HepG2 (cell line): ENCODE results near the gene ARMH2. TPM values are rescaled to one million over a fixed set of nuclear protein-coding genes. Genes with fewer than 3 reads are reported as not detected.

Experiments used
- ATAC-seq: fragments of 200-7000 bp; cut with Tn5 transposase; 3 replicates; pipeline ENCODE4 v1.9.1; 2020; ENCODE audit warnings: mild to moderate bottlenecking, moderate library complexity
- BruUV-seq: library from RNA; stranded (reverse); fragments of 400-500 nt; replicated peaks from 2 replicates; lab custom pipeline; 2021; lab: Mats Ljungman, UMichigan
- CTCF ChIA-PET: fragments of 300-600 bp; formaldehyde crosslinking; extraction: SDS; loops from one replicate; lab custom pipeline; 2021; ENCODE audit warnings: low total read pairs, inconsistent platforms, low intra/inter-chr PET ratio; lab: Yijun Ruan, JAX
- POLR2A ChIA-PET: fragments of 350-600 bp; sonication (Branson Sonifier 250); formaldehyde crosslinking; loops from one replicate; lab custom pipeline; 2020; ENCODE audit warnings: antibody characterized with exemption, inconsistent platforms; lab: Yijun Ruan, JAX
- DNase-seq: peaks from one replicate; pipeline ENCODE4 v3.0.0-alpha.2; 2015; ENCODE audit warnings: low spot score
- FAIRE-seq: peaks from 3 replicates; lab custom pipeline; 2011; peaks lifted over from hg19 to GRCh38; lab: Jason Lieb, UNC
- H2AFZ ChIP-seq: one replicate; pipeline ENCODE4 v1.6.1; 2011; ENCODE audit warnings: low read length, inconsistent platforms
- H3K27ac ChIP-seq: fragments of 300-600 bp; 3 replicates; pipeline ENCODE4 v1.8.0; 2011; ENCODE audit warnings: mixed run types, mild to moderate bottlenecking, mixed read lengths, low read length, inconsistent platforms; ENCODE audit not compliant: insufficient read depth; ENCODE audit errors: extremely low read length
- H3K27me3 ChIP-seq, 2 experiments: fragments of 200-600 bp in 1 of 2; 2 replicates in 1 of 2; 3 replicates in 1 of 2; pipeline versions ENCODE4 v1.6.0 to v1.8.0; 2011; ENCODE audit warnings: low read length in 2 of 2, mild to moderate bottlenecking in 2 of 2, moderate library complexity in 2 of 2, inconsistent platforms in 1 of 2; ENCODE audit not compliant: insufficient read depth in 2 of 2, control insufficient read depth in 1 of 2
- H3K36me3 ChIP-seq, 2 experiments: fragments of 200-600 bp in 1 of 2; replicated peaks in 1 of 2; 2 replicates in 1 of 2; 3 replicates in 1 of 2; pipeline versions ENCODE4 v1.5.1 to v1.8.0; 2011; ENCODE audit warnings: low read length in 2 of 2, inconsistent platforms in 1 of 2; ENCODE audit not compliant: insufficient read depth in 2 of 2, control insufficient read depth in 1 of 2
- H3K4me1 ChIP-seq: 2 replicates; pipeline ENCODE4 v1.5.1; 2012; ENCODE audit warnings: low read length, inconsistent platforms; ENCODE audit not compliant: insufficient read depth
- H3K4me2 ChIP-seq: 2 replicates; pipeline ENCODE4 v1.6.0; 2011; ENCODE audit warnings: low read depth, low read length, inconsistent platforms
- H3K4me3 ChIP-seq, 3 experiments: fragments of 200-600 bp in 1 of 3; sonication (generic), shearing (Covaris generic) in 1 of 3; replicated peaks in 1 of 3; 2 replicates each; pipeline ENCODE4 v1.5.1; 2011 to 2016; ENCODE audit warnings: low read length in 3 of 3, inconsistent platforms in 2 of 3, low read depth in 2 of 3, mild to moderate bottlenecking in 2 of 3, control low read depth in 1 of 3, mixed read lengths in 1 of 3; ENCODE audit not compliant: insufficient read depth in 1 of 3
- H3K79me2 ChIP-seq: one replicate; pipeline ENCODE4 v1.6.1; 2011; ENCODE audit warnings: low read length, inconsistent platforms; ENCODE audit not compliant: insufficient read depth
- H3K9ac ChIP-seq: 2 replicates; pipeline ENCODE4 v1.6.0; 2011; ENCODE audit warnings: mild to moderate bottlenecking, low read depth, low read length, inconsistent platforms; ENCODE audit not compliant: insufficient read depth
- H3K9me3 ChIP-seq: 2 replicates; pipeline ENCODE4 v1.5.1; 2012; ENCODE audit warnings: mild to moderate bottlenecking, low read length
- H4K20me1 ChIP-seq: 2 replicates; pipeline ENCODE4 v1.6.0; 2011; ENCODE audit warnings: inconsistent platforms, mild to moderate bottlenecking, low read length, moderate library complexity; ENCODE audit not compliant: insufficient read depth
- BRCA1 ChIP-seq: sonication (generic); formaldehyde crosslinking; IDR thresholded peaks from 2 replicates; pipeline ENCODE4 v1.4.0; 2020; ENCODE audit warnings: missing genetic modification reagents
- ESRRA ChIP-seq: sonication (generic); formaldehyde crosslinking; IDR thresholded peaks from 2 replicates; pipeline ENCODE4 v1.5.1; 2020; ENCODE audit warnings: mild to moderate bottlenecking, low read depth, missing genetic modification reagents
- FOSL2 ChIP-seq: sonication (generic); formaldehyde crosslinking; IDR thresholded peaks from 2 replicates; pipeline ENCODE4 v1.4.0; 2020; ENCODE audit warnings: missing genetic modification reagents
- TRIM24 ChIP-seq: sonication (generic); formaldehyde crosslinking; IDR thresholded peaks from 2 replicates; pipeline ENCODE4 v1.8.0; 2022; ENCODE audit warnings: mild to moderate bottlenecking, missing genetic modification reagents
- ZNF572 ChIP-seq: sonication (generic); formaldehyde crosslinking; IDR thresholded peaks from 2 replicates; pipeline ENCODE4 v1.5.1; 2020; ENCODE audit warnings: mild to moderate bottlenecking, missing genetic modification reagents
- WGBS: methylation state at CpG from one replicate; pipeline ENCODE4 v1.1.6; 2017; ENCODE audit warnings: low lambda C conversion rate; 5-methylcytosine and 5-hydroxymethylcytosine counted together
- in situ Hi-C: cut with HindIII; loops from 2 replicates; pipeline ENCODE4 v1.10.0; 2017; ENCODE audit warnings: low pct_unique_long_range_greater_than_20kb; ENCODE audit not compliant: extremely low pct_ligation_motif_present
- intact Hi-C: fragments of 100-400 bp; cut with micrococcal nuclease; formaldehyde crosslinking; loops from one replicate; pipeline ENCODE4 v1.10.0; 2022; ENCODE audit not compliant: unreplicated experiment
- polyA plus RNA-seq, 8 experiments: library from polyadenylated mRNA; depleted of rRNA in 3 of 8; stranded (reverse) in 7 of 8; unstranded in 1 of 8; fragments of >200 nt; fragmentation: Illumina TruSeq in 4 of 8; extraction: Trizol in 4 of 8; gene quantifications; 2 replicates each; pipeline versions ENCODE4 v1.2.1 to v1.2.3, GENCODE V29; 2011 to 2016; ENCODE audit warnings: low read depth in 4 of 8, missing spikeins in 1 of 8, mixed read lengths in 1 of 8; ENCODE audit not compliant: insufficient read depth in 1 of 8
- total RNA-seq, 5 experiments: library from RNA; depleted of rRNA; stranded (reverse); fragments of >200 nt; fragmentation: Illumina TruSeq; extraction: Trizol; gene quantifications; 2 replicates each; pipeline ENCODE4 v1.2.3, GENCODE V29; 2016; ENCODE audit warnings: low read depth in 1 of 5
- TF ChIP-seq, protein P1 (sequence below): sonication (generic); formaldehyde crosslinking; IDR thresholded peaks from 2 replicates; pipeline ENCODE4 v1.4.0; 2020; ENCODE audit warnings: missing genetic modification reagents, borderline replicate concordance
- TF ChIP-seq, protein P2 (sequence below): IDR thresholded peaks from 2 replicates; pipeline ENCODE4 v1.4.0; 2020; ENCODE audit warnings: mild to moderate bottlenecking, missing genetic modification reagents
- TF ChIP-seq, protein P3 (sequence below): sonication (generic); formaldehyde crosslinking; IDR thresholded peaks from 2 replicates; pipeline ENCODE4 v1.4.0; 2020; ENCODE audit warnings: missing genetic modification reagents

ARMH2 gene
- total and polyA plus RNA-seq, 2 of the 13 experiments (the other 11 are each of a cell fraction or from before 2014, with no cell fraction given): not detected

DNA sequence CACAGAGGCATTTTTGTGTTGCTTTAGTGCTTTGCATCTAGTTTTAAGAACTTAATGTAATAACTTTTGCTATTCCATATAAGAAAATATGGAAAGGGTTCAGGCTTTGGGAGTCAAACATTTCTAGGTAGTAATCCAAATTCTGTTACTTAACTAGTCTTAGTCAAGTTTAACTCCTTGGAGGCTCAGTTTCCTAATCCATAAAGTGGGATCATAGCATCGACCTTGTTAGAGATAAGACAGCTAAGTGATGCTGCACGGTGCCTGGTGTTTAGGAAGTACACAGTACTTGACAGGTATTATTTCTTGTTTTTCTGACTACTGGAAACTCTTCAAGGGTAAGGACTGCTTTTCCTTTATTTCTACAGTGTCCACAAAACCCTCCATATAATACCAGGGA, 24.5 kb upstream of the ARMH2 start (continued):
- TF ChIP-seq, protein P1, sequence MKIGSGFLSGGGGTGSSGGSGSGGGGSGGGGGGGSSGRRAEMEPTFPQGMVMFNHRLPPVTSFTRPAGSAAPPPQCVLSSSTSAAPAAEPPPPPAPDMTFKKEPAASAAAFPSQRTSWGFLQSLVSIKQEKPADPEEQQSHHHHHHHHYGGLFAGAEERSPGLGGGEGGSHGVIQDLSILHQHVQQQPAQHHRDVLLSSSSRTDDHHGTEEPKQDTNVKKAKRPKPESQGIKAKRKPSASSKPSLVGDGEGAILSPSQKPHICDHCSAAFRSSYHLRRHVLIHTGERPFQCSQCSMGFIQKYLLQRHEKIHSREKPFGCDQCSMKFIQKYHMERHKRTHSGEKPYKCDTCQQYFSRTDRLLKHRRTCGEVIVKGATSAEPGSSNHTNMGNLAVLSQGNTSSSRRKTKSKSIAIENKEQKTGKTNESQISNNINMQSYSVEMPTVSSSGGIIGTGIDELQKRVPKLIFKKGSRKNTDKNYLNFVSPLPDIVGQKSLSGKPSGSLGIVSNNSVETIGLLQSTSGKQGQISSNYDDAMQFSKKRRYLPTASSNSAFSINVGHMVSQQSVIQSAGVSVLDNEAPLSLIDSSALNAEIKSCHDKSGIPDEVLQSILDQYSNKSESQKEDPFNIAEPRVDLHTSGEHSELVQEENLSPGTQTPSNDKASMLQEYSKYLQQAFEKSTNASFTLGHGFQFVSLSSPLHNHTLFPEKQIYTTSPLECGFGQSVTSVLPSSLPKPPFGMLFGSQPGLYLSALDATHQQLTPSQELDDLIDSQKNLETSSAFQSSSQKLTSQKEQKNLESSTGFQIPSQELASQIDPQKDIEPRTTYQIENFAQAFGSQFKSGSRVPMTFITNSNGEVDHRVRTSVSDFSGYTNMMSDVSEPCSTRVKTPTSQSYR (CRISPR knock-in tag): no peak
- TF ChIP-seq ESRRA (CRISPR knock-in tag) (no peak), ZNF572 (no peak), BRCA1 (no peak)

DNA sequence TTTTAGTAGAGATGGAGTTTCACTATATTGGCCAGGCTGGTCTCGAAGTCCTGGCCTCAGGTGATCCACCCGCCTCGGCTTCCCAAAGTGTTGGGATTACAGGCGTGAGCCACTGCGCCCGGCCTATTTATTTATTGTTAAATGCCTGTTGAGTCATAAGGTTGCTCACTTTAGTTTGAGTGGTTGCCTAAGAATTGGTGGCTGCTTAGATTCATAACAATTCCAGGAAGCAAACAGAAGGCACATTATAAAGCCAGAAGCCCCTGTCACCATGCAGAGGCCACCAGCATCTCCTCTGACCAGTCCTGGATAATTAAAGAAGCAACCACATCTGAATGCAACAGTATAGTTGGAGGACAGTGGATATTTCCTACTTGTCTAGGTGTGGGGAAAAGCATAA, 24.0 kb upstream of the ARMH2 start:
- no peak overlapping the region for H3K9ac ChIP-seq
- H3K4me1 ChIP-seq: peaks cover 59% of the 10 kb centered on the region
- no TSS peak for BruUV-seq
- no peaks in the 10 kb centered on the region for H4K20me1 ChIP-seq
- no peak overlapping the region for H3K4me3 ChIP-seq
- H2AFZ ChIP-seq: peak overlapping the region; percentile 42
- FAIRE-seq (no peak), DNase-seq (no peak)
- 86% methylated on average over 6 of the region's 6 CpGs for WGBS
- H3K4me2 ChIP-seq: no peak overlapping the region
- ChIA-PET POLR2A (interaction anchor here (1.8 kb wide), 1 partner anchor 101 kb away, joined by 5 read pairs; no protein-coding TSS in a partner anchor), CTCF (no interaction called here)
- no peaks in the 10 kb centered on the region for H3K9me3 ChIP-seq
- in situ Hi-C loops: no loop called here
- no peaks in the 10 kb centered on the region for H3K27me3 ChIP-seq
- intact Hi-C loops: no loop called here
- no peaks in the 10 kb centered on the region for H3K36me3 ChIP-seq
- TF ChIP-seq, protein P2, sequence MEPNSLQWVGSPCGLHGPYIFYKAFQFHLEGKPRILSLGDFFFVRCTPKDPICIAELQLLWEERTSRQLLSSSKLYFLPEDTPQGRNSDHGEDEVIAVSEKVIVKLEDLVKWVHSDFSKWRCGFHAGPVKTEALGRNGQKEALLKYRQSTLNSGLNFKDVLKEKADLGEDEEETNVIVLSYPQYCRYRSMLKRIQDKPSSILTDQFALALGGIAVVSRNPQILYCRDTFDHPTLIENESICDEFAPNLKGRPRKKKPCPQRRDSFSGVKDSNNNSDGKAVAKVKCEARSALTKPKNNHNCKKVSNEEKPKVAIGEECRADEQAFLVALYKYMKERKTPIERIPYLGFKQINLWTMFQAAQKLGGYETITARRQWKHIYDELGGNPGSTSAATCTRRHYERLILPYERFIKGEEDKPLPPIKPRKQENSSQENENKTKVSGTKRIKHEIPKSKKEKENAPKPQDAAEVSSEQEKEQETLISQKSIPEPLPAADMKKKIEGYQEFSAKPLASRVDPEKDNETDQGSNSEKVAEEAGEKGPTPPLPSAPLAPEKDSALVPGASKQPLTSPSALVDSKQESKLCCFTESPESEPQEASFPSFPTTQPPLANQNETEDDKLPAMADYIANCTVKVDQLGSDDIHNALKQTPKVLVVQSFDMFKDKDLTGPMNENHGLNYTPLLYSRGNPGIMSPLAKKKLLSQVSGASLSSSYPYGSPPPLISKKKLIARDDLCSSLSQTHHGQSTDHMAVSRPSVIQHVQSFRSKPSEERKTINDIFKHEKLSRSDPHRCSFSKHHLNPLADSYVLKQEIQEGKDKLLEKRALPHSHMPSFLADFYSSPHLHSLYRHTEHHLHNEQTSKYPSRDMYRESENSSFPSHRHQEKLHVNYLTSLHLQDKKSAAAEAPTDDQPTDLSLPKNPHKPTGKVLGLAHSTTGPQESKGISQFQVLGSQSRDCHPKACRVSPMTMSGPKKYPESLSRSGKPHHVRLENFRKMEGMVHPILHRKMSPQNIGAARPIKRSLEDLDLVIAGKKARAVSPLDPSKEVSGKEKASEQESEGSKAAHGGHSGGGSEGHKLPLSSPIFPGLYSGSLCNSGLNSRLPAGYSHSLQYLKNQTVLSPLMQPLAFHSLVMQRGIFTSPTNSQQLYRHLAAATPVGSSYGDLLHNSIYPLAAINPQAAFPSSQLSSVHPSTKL (CRISPR knock-in tag): peak; percentile 34; the same call in 1 of the 2 replicates
- TF ChIP-seq FOSL2 (CRISPR knock-in tag) (peak; percentile 66), TRIM24 (no peak)
- TF ChIP-seq, protein P3, sequence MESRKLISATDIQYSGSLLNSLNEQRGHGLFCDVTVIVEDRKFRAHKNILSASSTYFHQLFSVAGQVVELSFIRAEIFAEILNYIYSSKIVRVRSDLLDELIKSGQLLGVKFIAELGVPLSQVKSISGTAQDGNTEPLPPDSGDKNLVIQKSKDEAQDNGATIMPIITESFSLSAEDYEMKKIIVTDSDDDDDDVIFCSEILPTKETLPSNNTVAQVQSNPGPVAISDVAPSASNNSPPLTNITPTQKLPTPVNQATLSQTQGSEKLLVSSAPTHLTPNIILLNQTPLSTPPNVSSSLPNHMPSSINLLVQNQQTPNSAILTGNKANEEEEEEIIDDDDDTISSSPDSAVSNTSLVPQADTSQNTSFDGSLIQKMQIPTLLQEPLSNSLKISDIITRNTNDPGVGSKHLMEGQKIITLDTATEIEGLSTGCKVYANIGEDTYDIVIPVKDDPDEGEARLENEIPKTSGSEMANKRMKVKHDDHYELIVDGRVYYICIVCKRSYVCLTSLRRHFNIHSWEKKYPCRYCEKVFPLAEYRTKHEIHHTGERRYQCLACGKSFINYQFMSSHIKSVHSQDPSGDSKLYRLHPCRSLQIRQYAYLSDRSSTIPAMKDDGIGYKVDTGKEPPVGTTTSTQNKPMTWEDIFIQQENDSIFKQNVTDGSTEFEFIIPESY: peak; percentile 60; the same call in 1 of the 2 replicates
- TF ChIP-seq, all 625 proteins: peak for 3
- no peaks in the 10 kb centered on the region for H3K79me2 ChIP-seq
- H3K27ac ChIP-seq: peak overlapping the region; percentile 26
- ATAC-seq: no peak
